Transverse colon (tissue), 3 donors: ENCODE data around the gene HYKK.
A peak's percentile ranks its signal among the peaks of the same experiment; 100 is the strongest.

Experiments used
- POLR2A ChIP-seq: fragments of 450-650 bp; IDR thresholded peaks from one replicate; pipeline ENCODE4 v1.6.1; 2016; ENCODE audit warnings: antibody characterized with exemption, mild to moderate bottlenecking, moderate library complexity
- TF ChIP-seq, protein P1 (sequence below), 5 experiments: fragments of 200-600 bp in 3 of 5; fragments of 450-650 bp in 2 of 5; sonication (generic) in 3 of 5; IDR thresholded peaks; 1 replicate in 2 of 5; 2 replicates in 3 of 5; pipeline ENCODE4 v1.5.1; 2016 to 2017; ENCODE audit warnings: antibody characterized with exemption in 5 of 5, inconsistent platforms in 3 of 5, mild to moderate bottlenecking in 2 of 5, moderate library complexity in 1 of 5

DNA sequence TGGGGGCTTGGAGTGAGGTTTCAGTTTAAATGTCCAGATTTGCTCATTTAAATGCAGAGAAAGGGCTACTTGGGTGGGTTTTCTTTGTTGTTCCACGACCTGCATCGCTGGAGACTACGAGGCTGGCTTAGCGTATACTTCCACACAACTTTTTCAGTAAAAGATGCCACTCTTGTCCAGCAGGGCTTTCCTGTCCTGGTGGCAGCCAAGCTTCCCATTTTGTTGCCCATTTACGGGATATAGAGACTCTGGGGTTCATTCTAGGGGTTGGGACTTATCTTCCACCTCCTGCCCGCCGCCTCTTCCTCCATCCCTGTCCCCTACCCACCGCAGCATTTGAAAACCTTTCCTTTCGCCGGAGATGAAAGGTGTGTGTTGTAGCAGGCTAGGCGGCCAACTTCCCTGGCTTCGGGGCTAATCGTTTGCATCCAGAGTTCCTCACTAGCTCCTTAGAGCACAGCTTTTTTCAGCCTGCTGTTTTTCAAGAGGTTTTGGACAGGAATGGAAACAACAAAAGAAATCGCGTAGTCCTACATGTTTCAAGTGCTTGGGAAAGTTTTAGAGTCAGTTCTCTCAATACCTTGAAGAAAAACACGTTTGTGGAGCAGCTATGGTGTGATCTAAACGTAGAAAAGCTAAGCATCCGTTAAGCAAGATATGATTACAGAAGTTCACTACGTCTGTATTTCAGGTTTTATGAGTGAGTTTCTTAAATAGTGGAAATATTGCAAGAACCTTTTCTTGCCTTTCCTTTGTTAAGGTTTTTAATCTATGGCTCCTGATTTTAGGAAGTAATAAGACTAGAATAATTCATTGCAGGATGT, 58.8 kb downstream of the HYKK start:
- TF ChIP-seq, protein P1, sequence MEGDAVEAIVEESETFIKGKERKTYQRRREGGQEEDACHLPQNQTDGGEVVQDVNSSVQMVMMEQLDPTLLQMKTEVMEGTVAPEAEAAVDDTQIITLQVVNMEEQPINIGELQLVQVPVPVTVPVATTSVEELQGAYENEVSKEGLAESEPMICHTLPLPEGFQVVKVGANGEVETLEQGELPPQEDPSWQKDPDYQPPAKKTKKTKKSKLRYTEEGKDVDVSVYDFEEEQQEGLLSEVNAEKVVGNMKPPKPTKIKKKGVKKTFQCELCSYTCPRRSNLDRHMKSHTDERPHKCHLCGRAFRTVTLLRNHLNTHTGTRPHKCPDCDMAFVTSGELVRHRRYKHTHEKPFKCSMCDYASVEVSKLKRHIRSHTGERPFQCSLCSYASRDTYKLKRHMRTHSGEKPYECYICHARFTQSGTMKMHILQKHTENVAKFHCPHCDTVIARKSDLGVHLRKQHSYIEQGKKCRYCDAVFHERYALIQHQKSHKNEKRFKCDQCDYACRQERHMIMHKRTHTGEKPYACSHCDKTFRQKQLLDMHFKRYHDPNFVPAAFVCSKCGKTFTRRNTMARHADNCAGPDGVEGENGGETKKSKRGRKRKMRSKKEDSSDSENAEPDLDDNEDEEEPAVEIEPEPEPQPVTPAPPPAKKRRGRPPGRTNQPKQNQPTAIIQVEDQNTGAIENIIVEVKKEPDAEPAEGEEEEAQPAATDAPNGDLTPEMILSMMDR (IDR thresholded peaks at IDR 0.05) = peak; percentile 2 to 43 (median 24)
- TF ChIP-seq POLR2A = no peak
